ENCODE data around the gene LAMB3.
A peak's percentile ranks its signal among the peaks of the same experiment; 100 is the strongest.

The LAMB3 gene

GRCh38 chr1:209689477-209689876 is 37.3 kb upstream of the LAMB3 start:
- no peak for TF ChIP-seq CTCF (IDR thresholded peaks at IDR 0.05; ENCODE audit: insufficient read depth, low read depth, low read length, missing control alignments)
- H3K4me3 ChIP-seq (ENCODE audit: low read length): no peak overlapping the region
- DNase-seq (ENCODE audit: low read depth): peak; percentile 90

- no peak for TF ChIP-seq CTCF (IDR thresholded peaks at IDR 0.05; ENCODE audit: insufficient read depth, low read depth, low read length, missing control alignments)
- peak; percentile 54 for DNase-seq (ENCODE audit: low read depth)
- no peak overlapping the region for H3K4me3 ChIP-seq (ENCODE audit: low read length)
These were observed 36.6 kb upstream of the LAMB3 start for GRCh38 chr1:209688746-209689234.

DNA sequence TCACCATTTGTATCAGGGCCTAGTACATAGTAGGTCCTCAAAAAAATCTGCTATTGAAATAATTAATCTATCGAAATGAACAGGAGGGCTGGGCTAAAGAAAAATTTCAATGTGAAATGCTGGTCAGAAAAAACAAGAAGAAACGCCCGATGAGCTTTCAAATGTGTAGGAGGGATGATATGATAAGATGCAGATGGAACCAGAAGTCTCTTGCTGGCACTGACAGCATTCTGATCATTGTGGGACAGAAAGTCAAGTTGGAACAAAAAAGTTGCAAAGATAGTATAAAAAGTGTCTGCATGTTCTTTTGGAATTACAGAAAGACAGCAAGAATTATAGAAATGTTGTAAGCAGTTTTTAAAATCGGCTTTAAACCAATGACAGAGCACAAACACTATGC is 34.1 kb upstream of the LAMB3 start:
- no peak overlapping the region for H3K4me3 ChIP-seq (ENCODE audit: low read length)
- DNase-seq (ENCODE audit: low read depth): no peak
- TF ChIP-seq CTCF (IDR thresholded peaks at IDR 0.05; ENCODE audit: insufficient read depth, low read depth, low read length, missing control alignments): no peak

GRCh38 chr1:209685821-209686220 is 33.6 kb upstream of the LAMB3 start:
- DNase-seq (ENCODE audit: low read depth): no peak
- no peak for TF ChIP-seq CTCF (IDR thresholded peaks at IDR 0.05; ENCODE audit: insufficient read depth, low read depth, low read length, missing control alignments)
- H3K4me3 ChIP-seq (ENCODE audit: low read length): no peak overlapping the region

DNA sequence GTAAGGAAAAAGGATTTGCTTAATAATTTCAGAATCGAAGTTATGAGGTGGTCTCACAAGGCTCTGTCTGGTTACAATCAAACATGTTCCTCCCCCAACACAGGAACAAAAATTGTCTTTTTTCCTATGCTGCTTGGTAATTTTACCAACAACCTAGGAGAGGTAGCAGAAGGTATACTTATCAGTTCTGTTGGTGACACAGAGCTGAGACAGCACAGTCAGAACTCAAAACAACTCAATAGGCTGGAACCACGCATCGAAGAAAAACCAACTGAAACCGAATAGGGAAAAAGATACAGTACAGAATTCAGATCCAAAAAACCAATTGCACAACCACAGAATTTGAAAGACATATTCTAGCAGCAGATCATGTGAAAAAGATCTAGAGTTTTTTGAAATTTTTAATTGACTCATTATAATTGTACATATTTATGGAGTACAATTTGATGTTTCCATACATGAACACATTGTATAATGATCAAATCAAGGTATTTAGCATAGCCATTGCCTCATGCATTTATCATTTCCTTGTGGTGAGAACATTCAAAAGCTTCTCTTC is 26.8 kb upstream of the LAMB3 start:
- H3K4me3 ChIP-seq (ENCODE audit: low read length): no peak overlapping the region
- no peak for TF ChIP-seq CTCF (IDR thresholded peaks at IDR 0.05; ENCODE audit: insufficient read depth, low read depth, low read length, missing control alignments)
- DNase-seq (ENCODE audit: low read depth): no peak

DNA sequence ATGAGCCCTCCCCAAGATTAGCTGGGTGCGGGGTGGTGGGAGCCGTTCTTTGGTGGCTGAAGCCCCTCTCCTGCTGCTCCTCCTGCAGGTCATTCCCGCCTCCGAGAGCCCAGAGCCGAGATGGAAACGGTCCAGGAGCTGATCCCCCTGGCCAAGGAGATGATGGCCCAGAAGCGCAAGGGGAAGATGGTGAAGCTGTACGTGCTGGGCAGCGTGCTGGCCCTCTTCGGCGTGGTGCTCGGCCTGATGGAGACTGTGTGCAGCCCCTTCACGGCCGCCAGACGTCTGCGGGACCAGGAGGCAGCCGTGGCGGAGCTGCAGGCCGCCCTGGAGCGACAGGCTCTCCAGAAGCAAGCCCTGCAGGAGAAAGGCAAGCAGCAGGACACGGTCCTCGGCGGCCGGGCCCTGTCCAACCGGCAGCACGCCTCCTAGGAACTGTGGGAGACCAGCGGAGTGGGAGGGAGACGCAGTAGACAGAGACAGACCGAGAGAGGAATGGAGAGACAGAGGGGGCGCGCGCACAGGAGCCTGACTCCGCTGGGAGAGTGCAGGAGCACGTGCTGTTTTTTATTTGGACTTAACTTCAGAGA is 23.4 kb upstream of the LAMB3 start:
- TF ChIP-seq CTCF (IDR thresholded peaks at IDR 0.05; ENCODE audit: insufficient read depth, low read depth, low read length, missing control alignments): no peak
- H3K4me3 ChIP-seq (ENCODE audit: low read length): peak overlapping the region; percentile 41
- DNase-seq (ENCODE audit: low read depth): peak; percentile 25
